Peyer's patch (tissue), 4 donors: ENCODE results near the gene DNASE2B.

Experiments
- POLR2A ChIP-seq, 2 donors: fragments of 450-650 bp; IDR thresholded peaks; one replicate each; pipeline ENCODE4 v1.5.1; 2017; ENCODE audit warnings: antibody characterized with exemption in 2 of 2, mild to moderate bottlenecking in 2 of 2, moderate library complexity in 2 of 2
- TF ChIP-seq, protein P1 (sequence below), 6 experiments: fragments of 450-650 bp in 4 of 6; fragments of 200-600 bp in 2 of 6; sonication (generic) in 1 of 6; IDR thresholded peaks; one replicate each; pipeline ENCODE4 v1.5.1; 2017 to 2019; ENCODE audit warnings: antibody characterized with exemption in 6 of 6, mild to moderate bottlenecking in 3 of 6, moderate library complexity in 1 of 6

DNA sequence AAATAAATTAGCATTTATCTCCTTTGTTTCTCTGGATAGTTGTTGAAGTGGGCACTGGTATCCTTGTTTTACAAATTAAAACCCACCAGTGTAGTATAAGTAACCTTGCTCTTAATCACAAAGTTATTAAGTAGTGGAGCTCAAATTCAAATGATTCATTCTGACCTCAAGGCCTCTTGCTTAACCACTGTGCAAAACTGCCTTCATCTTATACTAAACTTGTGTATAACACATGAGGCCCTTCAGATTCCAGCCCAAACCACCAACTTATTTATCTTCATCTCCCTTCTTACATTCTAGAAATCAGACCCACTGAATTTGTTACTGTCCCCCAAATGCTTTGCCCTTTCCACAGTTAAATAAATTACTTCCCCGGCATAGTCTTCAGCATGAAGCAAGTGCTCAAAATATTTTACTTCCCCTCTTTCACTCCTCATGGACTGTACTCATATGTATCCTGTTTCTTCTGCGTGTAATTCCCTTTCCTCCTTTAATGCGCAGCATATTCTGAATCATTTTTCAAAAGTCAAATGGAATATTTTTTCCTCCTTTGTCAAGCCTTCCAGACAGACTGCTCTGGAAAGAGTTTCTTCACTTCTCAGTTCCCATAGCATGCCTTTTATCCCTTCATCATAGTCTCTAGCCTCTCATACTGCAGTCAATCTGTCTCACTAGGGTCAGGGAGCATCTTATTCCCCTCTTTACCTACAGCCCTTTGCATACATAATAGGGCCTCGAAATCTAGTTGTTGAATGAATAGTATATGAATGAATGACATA lies 19.0 kb upstream of the DNASE2B start:
- TF ChIP-seq, protein P1, sequence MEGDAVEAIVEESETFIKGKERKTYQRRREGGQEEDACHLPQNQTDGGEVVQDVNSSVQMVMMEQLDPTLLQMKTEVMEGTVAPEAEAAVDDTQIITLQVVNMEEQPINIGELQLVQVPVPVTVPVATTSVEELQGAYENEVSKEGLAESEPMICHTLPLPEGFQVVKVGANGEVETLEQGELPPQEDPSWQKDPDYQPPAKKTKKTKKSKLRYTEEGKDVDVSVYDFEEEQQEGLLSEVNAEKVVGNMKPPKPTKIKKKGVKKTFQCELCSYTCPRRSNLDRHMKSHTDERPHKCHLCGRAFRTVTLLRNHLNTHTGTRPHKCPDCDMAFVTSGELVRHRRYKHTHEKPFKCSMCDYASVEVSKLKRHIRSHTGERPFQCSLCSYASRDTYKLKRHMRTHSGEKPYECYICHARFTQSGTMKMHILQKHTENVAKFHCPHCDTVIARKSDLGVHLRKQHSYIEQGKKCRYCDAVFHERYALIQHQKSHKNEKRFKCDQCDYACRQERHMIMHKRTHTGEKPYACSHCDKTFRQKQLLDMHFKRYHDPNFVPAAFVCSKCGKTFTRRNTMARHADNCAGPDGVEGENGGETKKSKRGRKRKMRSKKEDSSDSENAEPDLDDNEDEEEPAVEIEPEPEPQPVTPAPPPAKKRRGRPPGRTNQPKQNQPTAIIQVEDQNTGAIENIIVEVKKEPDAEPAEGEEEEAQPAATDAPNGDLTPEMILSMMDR (IDR thresholded peaks at IDR 0.05), result no peak
- TF ChIP-seq POLR2A (IDR thresholded peaks at IDR 0.05), result no peak
